ENCODE results near the gene PLEKHG4. TPM values are rescaled to one million over a fixed set of nuclear protein-coding genes. Genes with fewer than 3 reads are reported as not detected.

The PLEKHG4 gene
- total RNA-seq, 1 experiment from 2014 or later: 5.9 TPM

DNA sequence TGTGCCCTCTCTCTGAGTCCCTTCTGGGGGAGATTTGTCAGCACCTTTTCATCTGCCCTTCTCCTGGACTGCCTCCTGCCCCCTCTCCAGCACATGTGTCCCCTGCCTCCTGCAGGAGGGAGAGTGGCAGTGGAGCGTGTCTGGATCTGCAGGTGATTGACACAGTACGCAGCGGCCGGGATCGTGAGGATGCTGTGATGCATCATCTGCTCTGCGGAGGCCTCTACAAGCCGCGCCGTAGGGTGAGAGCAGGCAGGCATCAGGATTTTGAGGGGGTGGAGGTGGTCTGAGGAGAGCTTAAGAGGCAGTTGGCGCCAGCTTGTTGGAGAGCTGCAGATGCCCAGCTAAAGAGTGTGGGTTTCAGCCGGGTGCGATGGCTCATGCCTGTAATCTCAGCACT lies 19.6 kb upstream of the PLEKHG4 start (continued):
- TF ChIP-seq, protein P1, sequence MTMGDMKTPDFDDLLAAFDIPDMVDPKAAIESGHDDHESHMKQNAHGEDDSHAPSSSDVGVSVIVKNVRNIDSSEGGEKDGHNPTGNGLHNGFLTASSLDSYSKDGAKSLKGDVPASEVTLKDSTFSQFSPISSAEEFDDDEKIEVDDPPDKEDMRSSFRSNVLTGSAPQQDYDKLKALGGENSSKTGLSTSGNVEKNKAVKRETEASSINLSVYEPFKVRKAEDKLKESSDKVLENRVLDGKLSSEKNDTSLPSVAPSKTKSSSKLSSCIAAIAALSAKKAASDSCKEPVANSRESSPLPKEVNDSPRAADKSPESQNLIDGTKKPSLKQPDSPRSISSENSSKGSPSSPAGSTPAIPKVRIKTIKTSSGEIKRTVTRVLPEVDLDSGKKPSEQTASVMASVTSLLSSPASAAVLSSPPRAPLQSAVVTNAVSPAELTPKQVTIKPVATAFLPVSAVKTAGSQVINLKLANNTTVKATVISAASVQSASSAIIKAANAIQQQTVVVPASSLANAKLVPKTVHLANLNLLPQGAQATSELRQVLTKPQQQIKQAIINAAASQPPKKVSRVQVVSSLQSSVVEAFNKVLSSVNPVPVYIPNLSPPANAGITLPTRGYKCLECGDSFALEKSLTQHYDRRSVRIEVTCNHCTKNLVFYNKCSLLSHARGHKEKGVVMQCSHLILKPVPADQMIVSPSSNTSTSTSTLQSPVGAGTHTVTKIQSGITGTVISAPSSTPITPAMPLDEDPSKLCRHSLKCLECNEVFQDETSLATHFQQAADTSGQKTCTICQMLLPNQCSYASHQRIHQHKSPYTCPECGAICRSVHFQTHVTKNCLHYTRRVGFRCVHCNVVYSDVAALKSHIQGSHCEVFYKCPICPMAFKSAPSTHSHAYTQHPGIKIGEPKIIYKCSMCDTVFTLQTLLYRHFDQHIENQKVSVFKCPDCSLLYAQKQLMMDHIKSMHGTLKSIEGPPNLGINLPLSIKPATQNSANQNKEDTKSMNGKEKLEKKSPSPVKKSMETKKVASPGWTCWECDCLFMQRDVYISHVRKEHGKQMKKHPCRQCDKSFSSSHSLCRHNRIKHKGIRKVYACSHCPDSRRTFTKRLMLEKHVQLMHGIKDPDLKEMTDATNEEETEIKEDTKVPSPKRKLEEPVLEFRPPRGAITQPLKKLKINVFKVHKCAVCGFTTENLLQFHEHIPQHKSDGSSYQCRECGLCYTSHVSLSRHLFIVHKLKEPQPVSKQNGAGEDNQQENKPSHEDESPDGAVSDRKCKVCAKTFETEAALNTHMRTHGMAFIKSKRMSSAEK (CRISPR knock-in tag; IDR thresholded peaks at IDR 0.05; ENCODE audit: borderline replicate concordance): no peak
- TF ChIP-seq, protein P2, sequence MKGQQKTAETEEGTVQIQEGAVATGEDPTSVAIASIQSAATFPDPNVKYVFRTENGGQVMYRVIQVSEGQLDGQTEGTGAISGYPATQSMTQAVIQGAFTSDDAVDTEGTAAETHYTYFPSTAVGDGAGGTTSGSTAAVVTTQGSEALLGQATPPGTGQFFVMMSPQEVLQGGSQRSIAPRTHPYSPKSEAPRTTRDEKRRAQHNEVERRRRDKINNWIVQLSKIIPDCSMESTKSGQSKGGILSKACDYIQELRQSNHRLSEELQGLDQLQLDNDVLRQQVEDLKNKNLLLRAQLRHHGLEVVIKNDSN (CRISPR knock-in tag; IDR thresholded peaks at IDR 0.05): no peak
- TF ChIP-seq, protein P3, sequence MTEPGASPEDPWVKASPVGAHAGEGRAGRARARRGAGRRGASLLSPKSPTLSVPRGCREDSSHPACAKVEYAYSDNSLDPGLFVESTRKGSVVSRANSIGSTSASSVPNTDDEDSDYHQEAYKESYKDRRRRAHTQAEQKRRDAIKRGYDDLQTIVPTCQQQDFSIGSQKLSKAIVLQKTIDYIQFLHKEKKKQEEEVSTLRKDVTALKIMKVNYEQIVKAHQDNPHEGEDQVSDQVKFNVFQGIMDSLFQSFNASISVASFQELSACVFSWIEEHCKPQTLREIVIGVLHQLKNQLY (CRISPR knock-in tag; IDR thresholded peaks at IDR 0.05): no peak
- TF ChIP-seq SMAD4 (CRISPR knock-in tag; IDR thresholded peaks at IDR 0.05): no peak
- TF ChIP-seq ELF4 (CRISPR knock-in tag; IDR thresholded peaks at IDR 0.05; ENCODE audit: low read depth): no peak

DNA sequence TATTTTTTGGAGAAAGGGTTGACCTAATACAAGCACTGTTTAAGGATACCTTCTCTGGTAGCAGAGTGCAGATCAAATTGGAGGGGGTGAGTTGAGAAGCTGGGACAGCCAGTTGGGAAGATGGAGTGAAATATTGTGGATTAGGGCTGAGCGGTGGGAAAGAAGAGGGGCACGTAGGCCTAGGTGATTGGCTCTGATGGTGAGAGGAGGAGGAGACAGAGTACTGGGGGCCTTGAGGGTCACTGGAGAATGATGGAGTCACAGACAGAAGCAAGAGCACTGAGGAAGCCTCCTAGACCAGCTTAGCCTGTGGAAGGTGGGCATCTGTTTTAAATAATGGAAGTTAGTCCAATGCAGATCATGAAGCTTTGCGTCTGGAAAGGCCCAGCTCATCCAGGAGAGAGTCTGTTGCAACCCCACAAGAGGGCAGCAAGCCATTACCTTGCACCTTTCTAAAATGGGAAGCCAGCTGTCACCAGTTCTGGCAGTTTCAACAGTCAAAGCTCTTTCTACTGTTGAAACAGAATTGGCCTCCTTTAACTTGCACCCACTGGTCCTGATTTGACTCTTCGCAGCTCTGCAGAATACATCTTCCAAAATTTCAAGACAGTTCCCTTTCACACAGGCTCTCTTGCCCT lies 18.8 kb upstream of the PLEKHG4 start:
- Mint-ChIP-seq H3K4me3 (no peak overlapping the region), H3K4me1 (peaks cover 4% of the 10 kb centered on the region; the same call in 1 of the 2 replicates), H3K27me3 (ENCODE audit: low read depth) (no peaks in the 10 kb centered on the region), H3K36me3 (no peaks in the 10 kb centered on the region), H3K27ac (no peak overlapping the region), H3K9me3 (no peaks in the 10 kb centered on the region)
- TF ChIP-seq ZBTB21 (CRISPR knock-in tag; IDR thresholded peaks at IDR 0.05; ENCODE audit: borderline replicate concordance) (no peak), ZNF232 (CRISPR knock-in tag; IDR thresholded peaks at IDR 0.05) (no peak), ZNF396 (CRISPR knock-in tag; IDR thresholded peaks at IDR 0.05; ENCODE audit: borderline replicate concordance) (no peak), JUN (CRISPR knock-in tag; IDR thresholded peaks at IDR 0.05) (no peak), ESRRA (CRISPR knock-in tag; IDR thresholded peaks at IDR 0.05; ENCODE audit: borderline replicate concordance) (no peak), TP53 (CRISPR knock-in tag; IDR thresholded peaks at IDR 0.05) (no peak), CBFB (CRISPR knock-in tag; IDR thresholded peaks at IDR 0.05; ENCODE audit: low read depth) (no peak), ZNF416 (CRISPR knock-in tag; IDR thresholded peaks at IDR 0.05) (no peak)
- TF ChIP-seq, protein P4, sequence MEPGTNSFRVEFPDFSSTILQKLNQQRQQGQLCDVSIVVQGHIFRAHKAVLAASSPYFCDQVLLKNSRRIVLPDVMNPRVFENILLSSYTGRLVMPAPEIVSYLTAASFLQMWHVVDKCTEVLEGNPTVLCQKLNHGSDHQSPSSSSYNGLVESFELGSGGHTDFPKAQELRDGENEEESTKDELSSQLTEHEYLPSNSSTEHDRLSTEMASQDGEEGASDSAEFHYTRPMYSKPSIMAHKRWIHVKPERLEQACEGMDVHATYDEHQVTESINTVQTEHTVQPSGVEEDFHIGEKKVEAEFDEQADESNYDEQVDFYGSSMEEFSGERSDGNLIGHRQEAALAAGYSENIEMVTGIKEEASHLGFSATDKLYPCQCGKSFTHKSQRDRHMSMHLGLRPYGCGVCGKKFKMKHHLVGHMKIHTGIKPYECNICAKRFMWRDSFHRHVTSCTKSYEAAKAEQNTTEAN (CRISPR knock-in tag; IDR thresholded peaks at IDR 0.05): no peak
- TF ChIP-seq, protein P5, sequence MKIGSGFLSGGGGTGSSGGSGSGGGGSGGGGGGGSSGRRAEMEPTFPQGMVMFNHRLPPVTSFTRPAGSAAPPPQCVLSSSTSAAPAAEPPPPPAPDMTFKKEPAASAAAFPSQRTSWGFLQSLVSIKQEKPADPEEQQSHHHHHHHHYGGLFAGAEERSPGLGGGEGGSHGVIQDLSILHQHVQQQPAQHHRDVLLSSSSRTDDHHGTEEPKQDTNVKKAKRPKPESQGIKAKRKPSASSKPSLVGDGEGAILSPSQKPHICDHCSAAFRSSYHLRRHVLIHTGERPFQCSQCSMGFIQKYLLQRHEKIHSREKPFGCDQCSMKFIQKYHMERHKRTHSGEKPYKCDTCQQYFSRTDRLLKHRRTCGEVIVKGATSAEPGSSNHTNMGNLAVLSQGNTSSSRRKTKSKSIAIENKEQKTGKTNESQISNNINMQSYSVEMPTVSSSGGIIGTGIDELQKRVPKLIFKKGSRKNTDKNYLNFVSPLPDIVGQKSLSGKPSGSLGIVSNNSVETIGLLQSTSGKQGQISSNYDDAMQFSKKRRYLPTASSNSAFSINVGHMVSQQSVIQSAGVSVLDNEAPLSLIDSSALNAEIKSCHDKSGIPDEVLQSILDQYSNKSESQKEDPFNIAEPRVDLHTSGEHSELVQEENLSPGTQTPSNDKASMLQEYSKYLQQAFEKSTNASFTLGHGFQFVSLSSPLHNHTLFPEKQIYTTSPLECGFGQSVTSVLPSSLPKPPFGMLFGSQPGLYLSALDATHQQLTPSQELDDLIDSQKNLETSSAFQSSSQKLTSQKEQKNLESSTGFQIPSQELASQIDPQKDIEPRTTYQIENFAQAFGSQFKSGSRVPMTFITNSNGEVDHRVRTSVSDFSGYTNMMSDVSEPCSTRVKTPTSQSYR (CRISPR knock-in tag; IDR thresholded peaks at IDR 0.05): no peak
- TF ChIP-seq, protein P3 (CRISPR knock-in tag; IDR thresholded peaks at IDR 0.05): no peak
- TF ChIP-seq, protein P6, sequence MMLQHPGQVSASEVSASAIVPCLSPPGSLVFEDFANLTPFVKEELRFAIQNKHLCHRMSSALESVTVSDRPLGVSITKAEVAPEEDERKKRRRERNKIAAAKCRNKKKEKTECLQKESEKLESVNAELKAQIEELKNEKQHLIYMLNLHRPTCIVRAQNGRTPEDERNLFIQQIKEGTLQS (CRISPR knock-in tag; conservative IDR thresholded peaks at IDR 0.05): no peak
- TF ChIP-seq, protein P7, sequence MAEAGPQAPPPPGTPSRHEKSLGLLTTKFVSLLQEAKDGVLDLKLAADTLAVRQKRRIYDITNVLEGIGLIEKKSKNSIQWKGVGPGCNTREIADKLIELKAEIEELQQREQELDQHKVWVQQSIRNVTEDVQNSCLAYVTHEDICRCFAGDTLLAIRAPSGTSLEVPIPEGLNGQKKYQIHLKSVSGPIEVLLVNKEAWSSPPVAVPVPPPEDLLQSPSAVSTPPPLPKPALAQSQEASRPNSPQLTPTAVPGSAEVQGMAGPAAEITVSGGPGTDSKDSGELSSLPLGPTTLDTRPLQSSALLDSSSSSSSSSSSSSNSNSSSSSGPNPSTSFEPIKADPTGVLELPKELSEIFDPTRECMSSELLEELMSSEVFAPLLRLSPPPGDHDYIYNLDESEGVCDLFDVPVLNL (CRISPR knock-in tag; IDR thresholded peaks at IDR 0.05; ENCODE audit: borderline replicate concordance, low read depth): no peak
- ChIA-PET CTCF (interaction anchor here (0.5 to 3.7 kb wide), 49 partner anchors 8 to 300 kb away, joined by 3 to 92 read pairs (median 5); partner anchors contain the start of genes CES3, FHOD1, HSD11B2 and KCTD19), POLR2A (interaction anchor here (0.7 to 1.9 kb wide), 3 partner anchors 14 to 517 kb away, joined by 3 to 14 read pairs (median 7); partner anchors contain the start of gene FHOD1)
- DNase-seq (ENCODE audit: low spot score) (no peak), ATAC-seq (peak; percentile 67)
